ENCODE measurements around the gene EFR3B. TPM values are rescaled to one million over a fixed set of nuclear protein-coding genes. Genes with fewer than 3 reads are reported as not detected.

EFR3B gene
- total and polyA plus RNA-seq, 2 of the 13 experiments (the other 11 are each of a cell fraction or from before 2014, with no cell fraction given), result 0.42 TPM

- TF ChIP-seq ZFAT (CRISPR knock-in tag; conservative IDR thresholded peaks at IDR 0.05), result no peak
- TF ChIP-seq MXD3 (CRISPR knock-in tag; IDR thresholded peaks at IDR 0.05), result no peak; the same call in 1 of the 2 replicates
- TF ChIP-seq ZFP37 (CRISPR knock-in tag; IDR thresholded peaks at IDR 0.05; ENCODE audit: borderline replicate concordance), result no peak
- TF ChIP-seq ZNF503 (CRISPR knock-in tag; IDR thresholded peaks at IDR 0.05), result no peak
- TF ChIP-seq BATF2 (CRISPR knock-in tag; IDR thresholded peaks at IDR 0.05), result no peak
- no peak for TF ChIP-seq SMAD9 (CRISPR knock-in tag; IDR thresholded peaks at IDR 0.05)
- TF ChIP-seq ZNF253 (CRISPR knock-in tag; IDR thresholded peaks at IDR 0.05; ENCODE audit: borderline replicate concordance), result no peak; the same call in 1 of the 2 replicates
- no peak for TF ChIP-seq ZNF513 (CRISPR knock-in tag; conservative IDR thresholded peaks at IDR 0.05)
- TF ChIP-seq, protein P1, sequence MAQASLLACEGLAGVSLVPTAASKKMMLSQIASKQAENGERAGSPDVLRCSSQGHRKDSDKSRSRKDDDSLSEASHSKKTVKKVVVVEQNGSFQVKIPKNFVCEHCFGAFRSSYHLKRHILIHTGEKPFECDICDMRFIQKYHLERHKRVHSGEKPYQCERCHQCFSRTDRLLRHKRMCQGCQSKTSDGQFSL (CRISPR knock-in tag; IDR thresholded peaks at IDR 0.05), result no peak
- TF ChIP-seq KAT2B (IDR thresholded peaks at IDR 0.05; ENCODE audit: borderline replicate concordance, low read depth, low read length), result no peak
- TF ChIP-seq ZNF33A (CRISPR knock-in tag; IDR thresholded peaks at IDR 0.05; ENCODE audit: borderline replicate concordance), result no peak
- peak; percentile 64; the same call in 1 of the 2 replicates for TF ChIP-seq TMF1 (CRISPR knock-in tag; IDR thresholded peaks at IDR 0.05; ENCODE audit: low read depth)
- no peak for TF ChIP-seq ZNF883 (CRISPR knock-in tag; IDR thresholded peaks at IDR 0.05; ENCODE audit: not compliant biosample characterization)
- TF ChIP-seq, protein P2, sequence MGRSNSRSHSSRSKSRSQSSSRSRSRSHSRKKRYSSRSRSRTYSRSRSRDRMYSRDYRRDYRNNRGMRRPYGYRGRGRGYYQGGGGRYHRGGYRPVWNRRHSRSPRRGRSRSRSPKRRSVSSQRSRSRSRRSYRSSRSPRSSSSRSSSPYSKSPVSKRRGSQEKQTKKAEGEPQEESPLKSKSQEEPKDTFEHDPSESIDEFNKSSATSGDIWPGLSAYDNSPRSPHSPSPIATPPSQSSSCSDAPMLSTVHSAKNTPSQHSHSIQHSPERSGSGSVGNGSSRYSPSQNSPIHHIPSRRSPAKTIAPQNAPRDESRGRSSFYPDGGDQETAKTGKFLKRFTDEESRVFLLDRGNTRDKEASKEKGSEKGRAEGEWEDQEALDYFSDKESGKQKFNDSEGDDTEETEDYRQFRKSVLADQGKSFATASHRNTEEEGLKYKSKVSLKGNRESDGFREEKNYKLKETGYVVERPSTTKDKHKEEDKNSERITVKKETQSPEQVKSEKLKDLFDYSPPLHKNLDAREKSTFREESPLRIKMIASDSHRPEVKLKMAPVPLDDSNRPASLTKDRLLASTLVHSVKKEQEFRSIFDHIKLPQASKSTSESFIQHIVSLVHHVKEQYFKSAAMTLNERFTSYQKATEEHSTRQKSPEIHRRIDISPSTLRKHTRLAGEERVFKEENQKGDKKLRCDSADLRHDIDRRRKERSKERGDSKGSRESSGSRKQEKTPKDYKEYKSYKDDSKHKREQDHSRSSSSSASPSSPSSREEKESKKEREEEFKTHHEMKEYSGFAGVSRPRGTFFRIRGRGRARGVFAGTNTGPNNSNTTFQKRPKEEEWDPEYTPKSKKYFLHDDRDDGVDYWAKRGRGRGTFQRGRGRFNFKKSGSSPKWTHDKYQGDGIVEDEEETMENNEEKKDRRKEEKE (IDR thresholded peaks at IDR 0.05), result no peak
- TF ChIP-seq ZUFSP (CRISPR knock-in tag; IDR thresholded peaks at IDR 0.05; ENCODE audit: borderline replicate concordance), result no peak
- TF ChIP-seq ZSCAN20 (CRISPR knock-in tag; IDR thresholded peaks at IDR 0.05; ENCODE audit: borderline replicate concordance), result no peak
- TF ChIP-seq THYN1 (CRISPR knock-in tag; IDR thresholded peaks at IDR 0.05; ENCODE audit: borderline replicate concordance, low read depth), result no peak
Observed at GRCh38 chr2:25042321-25043240, 705 bp downstream of the EFR3B start (continued).
